GM08714 (cell line): Measurements from ENCODE around the gene NDUFS5.
"Not testable (repeated sequence)": the region's sequence is repeated elsewhere in the genome, so short reads cannot be mapped to it uniquely, and the experiment has no call there.

Experiments used
- H3K4me3 ChIP-seq: fragments of 200-500 bp; sonication (Bioruptor generic); 2 replicates; pipeline ENCODE4 v1.5.1; 2014; ENCODE audit warnings: mild to moderate bottlenecking, low read length, inconsistent platforms
- ZNF274 ChIP-seq: IDR thresholded peaks from 2 replicates; pipeline ENCODE4 v1.6.1; 2012; ENCODE audit warnings: mild to moderate bottlenecking, low read depth, low read length

The NDUFS5 gene

DNA sequence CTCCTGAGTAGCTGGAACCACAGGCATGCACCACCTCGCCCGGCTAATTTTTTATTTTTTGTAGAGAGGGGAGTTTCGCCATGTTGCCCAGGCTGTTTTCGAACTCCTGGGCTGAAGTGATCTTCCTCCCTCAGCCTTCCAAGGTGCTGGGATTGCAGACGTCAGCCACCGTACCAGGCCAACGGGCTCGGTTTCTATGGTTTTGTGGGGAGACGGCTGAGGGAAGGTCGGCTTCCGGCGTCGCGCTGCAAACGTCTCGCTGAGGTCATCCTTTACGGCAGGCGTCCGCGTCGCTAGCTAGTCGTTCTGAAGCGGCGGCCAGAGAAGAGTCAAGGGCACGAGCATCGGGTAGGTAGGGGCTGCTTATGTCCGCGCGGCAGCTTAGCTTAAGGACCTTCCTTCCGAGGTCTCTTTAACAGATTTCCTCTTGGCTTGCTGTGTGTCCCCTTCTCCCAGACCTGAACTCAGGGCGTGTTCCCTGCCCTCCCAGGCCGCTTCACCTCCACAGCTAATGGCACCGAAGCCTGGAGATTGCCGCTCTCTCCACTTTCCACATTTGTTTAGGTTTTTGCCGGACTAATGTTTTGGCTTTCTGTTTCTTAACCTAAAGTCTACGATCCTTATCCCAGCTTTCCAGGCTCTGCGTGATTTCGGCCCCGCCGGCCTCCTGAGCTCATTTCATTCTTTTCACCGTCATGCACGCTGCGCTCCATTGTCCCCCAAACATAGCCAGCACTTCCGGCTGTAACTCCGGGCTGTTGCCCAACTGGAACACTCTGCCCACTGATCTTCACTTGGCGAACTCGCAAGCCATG, at the start of gene NDUFS5:
NDUFS5 (plus strand) TSS at position 300 of the 815 bp plus-strand sequence. CDS start 2,375 bp downstream, outside the sequence.
- TF ChIP-seq ZNF274 = no peak
- peak within 1 kb of the TSS; percentile 79 for H3K4me3 ChIP-seq

DNA sequence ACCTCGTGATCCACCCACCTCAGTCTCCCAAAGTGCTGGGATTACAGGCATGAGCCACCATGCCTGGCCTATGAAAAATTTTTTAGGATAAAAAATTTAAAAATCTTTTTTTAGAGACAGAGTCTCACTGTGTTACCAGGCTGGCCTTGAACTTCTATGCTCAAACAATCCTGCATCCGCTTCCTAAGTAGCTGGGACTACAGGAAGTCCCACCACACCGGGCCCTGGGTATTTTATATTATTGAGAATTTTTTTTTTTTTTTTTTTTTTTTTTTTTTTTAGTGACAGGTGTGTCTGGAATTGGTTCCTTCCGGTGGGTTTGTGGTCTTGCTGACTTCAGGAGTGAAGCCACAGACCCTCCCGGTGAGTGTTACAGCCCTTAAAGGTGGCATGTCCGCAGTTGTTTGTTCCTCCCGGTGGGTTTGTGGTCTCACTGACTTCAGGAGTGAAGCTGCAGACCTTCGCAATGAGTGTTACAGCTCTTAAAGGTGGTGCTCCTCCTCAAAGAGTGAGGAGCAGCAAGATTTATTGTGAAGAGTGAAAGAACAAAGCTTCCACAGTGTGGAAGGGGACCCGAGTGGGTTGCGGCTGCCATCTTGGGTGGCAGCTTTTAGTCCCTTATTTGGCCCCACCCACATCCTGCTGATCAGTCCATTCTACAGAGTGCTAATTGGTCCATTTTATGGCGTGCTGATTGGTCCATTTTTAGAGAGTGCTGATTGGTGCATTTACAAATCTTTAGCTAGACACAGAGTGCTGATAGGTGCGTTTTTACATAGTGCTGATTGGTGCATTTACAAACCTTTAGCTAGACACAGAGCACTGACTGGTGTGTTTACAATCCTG, 48.5 kb upstream of the NDUFS5 start:
- not testable (repeated sequence) for H3K4me3 ChIP-seq

DNA sequence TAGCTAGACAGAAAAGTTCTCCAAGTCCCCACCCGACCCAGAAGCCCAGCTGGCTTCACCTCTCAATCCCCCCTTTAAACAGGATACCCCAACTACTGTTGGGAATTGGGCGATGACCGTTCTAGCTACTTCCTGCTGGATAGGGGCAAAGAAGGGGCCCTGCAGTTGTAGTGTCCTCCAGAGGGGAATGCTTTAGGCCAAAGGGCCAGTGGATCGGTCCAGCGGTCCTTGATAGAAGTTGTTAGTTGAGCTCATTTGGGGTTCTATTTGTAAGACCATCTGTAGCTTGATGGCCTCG, 48.0 kb upstream of the NDUFS5 start:
- H3K4me3 ChIP-seq = not testable (repeated sequence)

DNA sequence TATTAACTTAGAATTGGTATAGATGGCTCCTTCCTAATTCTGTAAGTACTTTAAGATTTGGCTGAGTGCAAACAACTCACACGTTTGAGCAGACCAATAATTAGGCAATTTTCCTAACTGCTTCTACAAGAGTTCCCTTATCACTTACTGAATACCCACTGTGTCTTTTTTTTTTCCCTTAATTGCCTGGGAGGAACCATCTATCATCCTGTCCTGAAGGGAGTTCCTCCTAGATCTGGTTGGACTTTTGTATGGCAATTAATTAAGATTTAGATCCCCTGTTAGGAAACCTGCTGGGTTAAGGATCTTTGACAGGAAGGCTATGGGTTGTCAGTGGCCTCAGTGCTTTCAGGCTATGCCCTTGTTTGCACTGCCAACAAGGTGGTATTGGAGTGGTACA, 46.8 kb upstream of the NDUFS5 start:
- not testable (repeated sequence) for H3K4me3 ChIP-seq

DNA sequence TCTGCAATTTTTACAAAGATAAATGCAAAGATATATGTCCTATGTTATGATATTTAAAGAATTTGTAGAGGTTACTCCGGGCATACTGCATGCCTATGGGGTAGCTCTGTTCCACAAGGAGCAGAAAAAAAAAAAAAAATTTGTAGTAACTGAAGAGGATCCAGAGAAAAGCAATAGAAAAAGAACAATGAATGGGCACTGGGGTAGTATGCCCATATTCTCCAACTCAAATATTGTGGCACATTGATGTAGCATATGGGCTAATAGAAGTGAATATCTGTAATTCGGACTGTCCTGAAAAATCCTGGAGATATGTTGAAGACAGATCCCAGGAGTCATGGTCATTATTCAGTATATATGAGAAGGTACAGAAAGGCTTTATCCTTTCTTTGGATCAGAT, 36.2 kb upstream of the NDUFS5 start:
- H3K4me3 ChIP-seq = no peak overlapping the region; the same call in 1 of the 2 replicates
- TF ChIP-seq ZNF274 = no peak

DNA sequence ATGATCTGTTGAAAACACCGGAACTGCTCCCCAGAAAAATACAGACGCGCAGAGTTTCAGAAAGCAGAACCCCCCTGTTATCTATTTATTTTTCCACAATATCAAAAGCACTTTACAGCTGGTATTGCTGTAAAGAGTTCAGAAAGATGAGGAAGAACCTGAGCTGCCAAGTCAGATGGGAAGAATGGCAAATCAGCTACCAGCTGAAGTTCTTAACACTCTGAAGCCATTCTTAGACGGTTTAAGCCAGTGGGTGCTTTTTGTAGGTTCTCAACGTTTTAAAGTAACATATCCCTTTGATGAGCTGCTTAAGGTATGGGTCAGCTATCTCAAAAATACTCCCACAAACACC, 35.8 kb upstream of the NDUFS5 start:
- peak overlapping the region; percentile 64 for H3K4me3 ChIP-seq
- TF ChIP-seq ZNF274 = no peak

DNA sequence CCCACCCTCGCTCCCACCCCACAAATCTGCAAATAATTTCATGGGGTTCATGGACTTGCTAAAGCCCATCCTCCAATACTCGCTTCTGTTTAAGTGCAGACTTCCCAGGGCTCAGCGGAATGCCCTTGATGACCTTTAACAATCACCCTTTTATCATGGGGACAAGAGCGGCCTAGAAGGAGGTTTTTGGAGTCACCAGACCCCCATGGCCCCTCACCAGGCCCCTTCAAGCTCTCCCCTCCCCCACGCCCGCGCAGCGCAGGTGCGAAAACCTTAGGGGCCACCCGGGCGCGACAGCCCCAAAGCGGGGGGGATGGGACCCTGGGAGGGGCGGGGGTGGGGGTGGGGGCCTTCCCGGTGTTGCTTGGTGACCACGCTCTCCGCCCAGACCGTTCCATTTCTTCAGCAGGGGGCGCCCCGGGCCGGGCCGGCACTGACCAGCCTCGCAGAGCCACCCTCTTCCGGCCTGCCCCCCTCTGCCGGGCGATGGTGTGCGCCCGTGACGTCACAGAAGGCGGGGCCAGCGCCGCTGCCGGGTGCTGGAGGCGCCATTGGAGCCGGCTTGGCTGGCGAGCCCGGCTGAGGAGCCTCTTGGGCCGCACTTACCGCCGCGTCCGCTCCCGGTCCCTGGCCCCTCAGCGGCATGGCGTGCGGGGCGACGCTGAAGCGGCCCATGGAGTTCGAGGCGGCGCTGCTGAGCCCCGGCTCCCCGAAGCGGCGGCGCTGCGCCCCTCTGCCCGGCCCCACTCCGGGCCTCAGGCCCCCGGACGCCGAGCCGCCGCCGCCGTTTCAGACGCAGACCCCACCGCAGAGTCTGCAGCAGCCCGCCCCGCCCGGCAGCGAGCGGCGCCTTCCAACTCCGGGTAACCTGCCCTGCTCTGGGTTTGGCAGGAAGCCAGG, 35.2 kb upstream of the NDUFS5 start, which contains the start of gene AKIRIN1:
AKIRIN1 (plus strand) TSS at position 539 of the 900 bp plus-strand sequence; CDS start at position 644, 105 bp downstream.
- H3K4me3 ChIP-seq = peak within 1 kb of the TSS; percentile 98
- TF ChIP-seq ZNF274 = no peak

DNA sequence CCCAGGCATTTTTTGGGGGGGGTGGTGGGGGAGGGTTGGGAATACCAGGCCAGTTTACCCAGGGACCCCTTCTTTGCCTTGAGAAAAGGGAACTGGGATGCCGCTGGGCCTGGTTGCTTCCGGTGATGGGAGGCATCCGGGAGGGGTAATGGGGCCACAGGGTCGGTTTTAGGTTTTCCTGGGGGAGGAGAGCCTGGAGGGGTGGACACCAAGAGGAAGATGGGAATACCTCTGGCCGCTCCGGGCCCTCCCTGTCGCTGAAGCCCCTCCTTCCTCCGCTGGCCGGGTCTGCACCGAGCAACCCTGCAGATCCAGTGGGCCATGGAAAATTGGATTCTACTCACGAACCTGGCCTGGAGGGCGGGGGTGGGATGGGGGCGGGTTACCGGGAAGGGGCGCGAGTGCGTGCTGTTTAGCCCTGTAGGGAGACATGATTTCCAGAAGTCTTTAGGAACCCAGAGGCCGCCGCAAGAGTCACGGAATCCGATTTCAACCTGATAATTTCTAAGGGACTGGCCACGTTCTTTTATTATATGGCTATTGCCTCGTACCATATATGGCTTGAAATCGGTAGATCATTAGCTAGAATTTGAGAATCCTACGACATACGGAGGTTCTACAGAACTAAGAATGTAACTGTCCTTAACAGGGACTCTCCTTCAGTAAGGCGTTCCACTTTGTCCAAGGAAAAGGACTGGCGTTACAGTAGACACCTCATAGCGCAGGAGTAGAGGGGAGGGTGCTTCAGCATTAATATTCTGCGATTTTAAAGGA, 34.3 kb upstream of the NDUFS5 start:
- no peak for TF ChIP-seq ZNF274

DNA sequence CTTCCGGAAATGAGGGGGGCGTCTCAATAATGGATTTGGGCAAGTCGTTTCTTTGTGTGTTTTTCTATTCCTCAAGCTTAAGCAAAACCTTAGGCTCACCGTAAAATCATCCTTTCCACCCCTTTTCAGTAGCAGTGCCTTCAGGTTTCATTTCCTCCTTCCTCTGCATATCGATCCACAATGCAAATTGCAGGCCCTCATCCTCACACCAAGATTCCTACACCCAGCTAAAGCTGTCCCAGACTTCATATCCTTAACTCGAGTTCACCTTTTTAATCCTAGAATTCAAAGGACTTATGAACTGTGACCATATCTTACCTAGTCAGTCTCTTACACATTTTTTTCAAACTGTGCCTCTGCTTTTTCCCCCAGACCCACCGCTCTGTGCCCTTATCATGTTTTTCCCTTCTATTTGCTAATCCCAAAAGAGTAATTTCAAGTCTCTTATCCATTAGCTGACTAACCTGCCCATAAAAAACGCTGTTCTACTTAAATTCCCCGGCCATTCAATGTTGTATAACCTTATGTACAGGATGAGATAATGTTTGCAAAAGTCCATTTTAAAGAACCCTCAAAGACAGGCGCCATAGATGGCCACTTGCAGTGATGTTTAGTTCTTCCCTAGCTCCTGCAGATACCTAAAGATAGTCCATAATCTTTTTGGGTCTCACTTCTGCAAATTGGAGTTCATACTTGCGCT, 33.6 kb upstream of the NDUFS5 start:
- TF ChIP-seq ZNF274 = no peak

More for the DNA sequence above, 34.3 kb upstream of the NDUFS5 start:
- peak overlapping the region; percentile 98 for H3K4me3 ChIP-seq

DNA sequence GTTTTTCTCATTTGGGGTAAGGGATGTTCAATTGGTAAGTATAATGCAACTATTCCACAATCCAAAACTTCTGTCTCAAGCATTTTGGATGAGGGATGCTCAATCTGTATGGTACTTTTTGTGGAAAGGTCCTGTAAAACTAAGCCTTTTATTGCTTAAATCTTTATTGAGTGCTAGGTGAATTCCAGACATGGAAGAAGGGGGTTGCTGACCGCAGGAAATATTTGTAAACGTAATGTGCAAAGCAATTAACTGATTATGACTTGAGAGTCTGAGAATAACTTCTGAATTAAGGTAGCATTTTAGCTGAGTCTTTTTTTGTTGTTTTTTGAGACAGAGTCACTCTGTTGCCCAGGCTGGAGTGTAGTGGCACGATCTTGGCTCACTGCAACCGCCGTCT, 32.0 kb upstream of the NDUFS5 start:
- TF ChIP-seq ZNF274 = no peak
- H3K4me3 ChIP-seq = no peak overlapping the region

More for the DNA sequence above, 33.6 kb upstream of the NDUFS5 start:
- H3K4me3 ChIP-seq = peak overlapping the region; percentile 98

DNA sequence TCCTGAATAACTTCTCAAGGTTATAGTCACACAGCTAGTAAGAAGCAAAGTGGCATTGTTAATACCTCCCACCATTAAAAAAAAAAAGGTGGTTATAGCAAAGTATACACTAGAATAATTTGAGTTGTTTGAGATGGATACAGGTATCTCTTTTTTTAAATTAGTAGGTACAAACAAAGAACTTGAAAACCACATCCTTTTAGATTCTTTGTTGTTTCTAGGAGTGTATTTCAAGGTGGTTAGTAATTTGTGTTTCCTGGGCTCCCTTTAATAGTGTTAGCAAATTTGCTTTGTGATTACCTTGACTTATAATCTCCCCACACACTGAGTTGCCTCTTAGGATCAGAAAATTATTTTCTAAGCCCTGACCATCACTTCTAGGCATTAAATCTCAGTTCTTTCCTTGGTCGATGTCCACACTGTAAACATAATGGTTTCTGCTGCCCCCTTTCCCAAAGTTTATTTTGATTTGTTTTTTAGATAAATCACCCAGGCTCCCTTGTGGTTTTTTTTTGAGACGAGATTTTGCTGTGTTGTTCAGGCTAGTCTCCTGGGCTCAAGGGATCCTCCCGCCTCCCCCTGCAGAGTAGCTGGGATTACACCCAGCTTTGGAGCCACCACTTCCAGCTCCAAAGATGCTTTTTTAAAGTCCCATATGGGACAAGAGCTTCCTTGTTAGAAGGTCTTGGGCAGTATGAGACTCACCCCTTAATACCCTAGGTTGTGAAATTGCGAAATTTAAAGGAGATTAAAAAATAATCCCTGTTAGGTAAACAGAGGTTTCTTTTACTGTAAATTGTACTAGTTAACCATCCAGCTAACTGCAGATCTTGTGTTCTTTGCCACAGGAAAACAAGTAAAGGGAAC, 28.9 kb upstream of the NDUFS5 start:
- TF ChIP-seq ZNF274 = no peak
- no peak overlapping the region for H3K4me3 ChIP-seq

DNA sequence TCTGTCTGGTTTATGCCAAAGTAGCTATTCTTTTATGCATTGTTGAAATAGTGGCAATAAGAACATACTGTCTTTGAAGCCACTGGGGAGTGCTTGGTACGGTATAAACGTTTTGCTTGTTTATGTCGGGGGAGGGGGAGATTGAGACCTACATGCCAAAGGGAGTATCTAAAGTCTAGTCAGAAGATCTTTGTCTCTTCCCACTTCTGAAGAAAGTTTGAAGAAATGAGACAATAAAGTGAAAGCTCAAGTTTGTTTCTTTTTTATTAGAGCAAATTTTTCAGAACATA, 28.3 kb upstream of the NDUFS5 start:
- no peak for TF ChIP-seq ZNF274
- H3K4me3 ChIP-seq = no peak overlapping the region
